Left ventricle myocardium superior (tissue), 1 donor: ENCODE data around the gene BMPR1A. TPM values are rescaled to one million over a fixed set of nuclear protein-coding genes. Genes with fewer than 3 reads are reported as not detected.
A peak's percentile ranks its signal among the peaks of the same experiment; 100 is the strongest.
"Not testable (repeated sequence)": the region's sequence is repeated elsewhere in the genome, so short reads cannot be mapped to it uniquely, and the experiment has no call there.

ENCODE experiments used
- ATAC-seq: fragments of 200-7000 bp; cut with Tn5 transposase; one replicate; pipeline ENCODE4 v1.9.1; 2020; ENCODE audit warnings: mild to moderate bottlenecking, moderate library complexity
- DNase-seq: peaks from one replicate; pipeline ENCODE4 v3.0.0-alpha.2; 2020
- intact Hi-C: fragments of 100-400 bp; cut with micrococcal nuclease; formaldehyde crosslinking; loops from one replicate; pipeline ENCODE4 v1.11.0; 2022
- total RNA-seq: library from RNA; stranded (reverse); fragmentation: NEBNext Ultra II Directional; extraction: Animal tissue kit (Norgen Biotek cat#: 25700); gene quantifications from one replicate; pipeline ENCODE4 v1.2.1, GENCODE V29; 2021
- donor health status: DM: no; HTN: yes; CAD: no; lungs with severe emphysema.

Gene BMPR1A
- total RNA-seq, 1 donor from 2014 or later: 48.4 TPM

DNA sequence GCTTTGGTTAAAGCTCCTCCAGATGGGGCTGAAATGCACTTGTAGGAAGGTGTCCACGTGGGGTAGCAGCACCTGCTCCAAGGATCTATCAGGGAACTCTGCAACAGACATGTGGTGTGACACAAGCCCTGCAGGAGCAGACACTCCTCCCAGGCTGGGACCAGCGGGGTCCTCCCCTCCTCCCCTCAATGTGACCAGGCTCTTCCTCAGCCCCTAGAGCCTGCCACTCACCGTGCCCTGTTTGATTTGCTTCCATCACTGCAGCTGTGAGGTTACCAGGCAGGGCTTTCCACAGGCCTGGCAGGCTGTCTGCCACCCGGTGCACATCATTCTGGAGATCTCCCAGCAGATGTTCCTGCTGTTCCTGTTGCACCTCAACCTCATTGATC, 187.6 kb downstream of the BMPR1A start:
- DNase-seq (no peak), ATAC-seq (no peak)
- intact Hi-C loops: no loop called here

DNA sequence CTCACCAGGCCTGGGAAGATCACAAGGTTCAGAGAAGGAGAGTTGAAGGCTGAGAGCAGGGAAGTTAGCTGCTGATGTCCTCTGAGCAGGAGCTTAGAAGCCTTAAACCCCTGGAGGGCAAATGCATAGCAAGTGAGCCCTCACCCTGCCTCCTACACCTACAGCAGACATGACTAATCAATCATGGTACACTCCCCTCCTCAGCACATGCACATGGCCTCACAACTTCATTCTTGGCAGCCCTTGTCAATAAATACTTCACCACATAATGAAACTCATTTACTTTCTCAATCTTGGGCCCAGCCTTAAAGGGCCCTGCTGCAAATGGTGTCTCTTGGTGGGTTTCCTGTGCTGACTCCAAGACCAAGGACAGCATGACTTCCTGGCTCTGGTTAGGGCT, 188.1 kb downstream of the BMPR1A start:
- intact Hi-C loops: no loop called here
- no peak for ATAC-seq
- no peak for DNase-seq

DNA sequence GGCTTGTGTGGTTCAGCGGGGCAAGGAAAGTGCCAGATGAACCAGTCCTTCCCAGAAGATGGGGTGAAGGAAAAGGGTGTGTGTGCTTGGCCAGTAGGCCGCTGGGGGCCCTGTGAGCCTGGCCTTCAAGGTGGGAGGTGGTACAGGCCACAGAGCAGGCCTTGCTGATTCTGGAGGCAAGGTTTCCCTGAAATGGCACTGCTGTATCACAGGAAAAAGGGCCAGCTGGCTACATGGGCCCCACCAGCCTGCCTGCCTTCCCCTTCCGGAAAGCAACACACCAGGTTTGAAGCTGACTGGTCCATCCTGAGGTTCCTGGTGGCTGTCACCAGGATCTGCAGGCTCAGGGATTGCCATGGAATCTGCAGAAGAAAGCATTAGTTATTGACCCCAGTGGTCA, 188.5 kb downstream of the BMPR1A start:
- DNase-seq (no peak), ATAC-seq (no peak)
- intact Hi-C loops: no loop called here

DNA sequence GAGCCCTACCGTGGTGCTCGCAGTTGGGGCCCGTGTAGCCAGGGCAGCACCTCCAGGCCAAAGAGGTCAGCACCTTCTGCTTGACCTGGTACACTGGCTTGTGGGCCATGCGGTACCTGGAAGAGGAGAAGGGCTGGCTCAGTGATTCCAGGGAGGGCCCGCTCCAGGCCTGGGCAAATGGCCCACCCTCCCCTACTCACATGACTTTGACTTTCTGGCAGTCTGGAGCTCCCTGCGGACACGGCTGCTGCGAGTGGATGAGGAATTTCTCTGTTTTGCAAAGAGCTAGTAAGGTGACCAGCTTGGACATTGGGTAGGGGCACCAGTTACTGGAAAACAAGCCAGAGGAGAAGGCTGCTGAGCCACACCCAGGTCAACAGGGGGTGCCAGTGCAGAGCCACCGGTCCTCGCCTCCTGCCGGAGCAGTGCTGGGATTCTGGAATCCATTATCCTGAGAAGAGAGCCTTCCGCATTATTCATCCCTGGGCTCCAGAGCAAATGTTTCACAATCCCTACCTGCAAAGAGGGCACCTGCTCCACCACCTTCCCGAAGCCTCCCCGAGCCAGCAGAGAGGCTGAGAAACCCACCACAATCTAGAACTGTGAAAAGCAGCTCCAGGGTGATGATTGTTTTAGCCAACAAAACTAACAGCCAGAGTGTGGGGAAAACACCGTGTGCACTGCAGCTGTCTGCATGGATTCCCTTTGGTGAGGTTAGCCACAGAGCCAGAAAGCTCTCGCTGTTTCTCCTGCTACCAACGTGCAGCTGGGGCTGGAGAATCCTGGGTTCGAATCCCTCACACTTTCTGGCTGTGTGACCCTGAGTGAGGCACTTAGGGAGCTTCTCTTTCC, 189.2 kb downstream of the BMPR1A start:
- intact Hi-C loops: no loop called here
- ATAC-seq (peak; percentile 36), DNase-seq (peak; percentile 60)

DNA sequence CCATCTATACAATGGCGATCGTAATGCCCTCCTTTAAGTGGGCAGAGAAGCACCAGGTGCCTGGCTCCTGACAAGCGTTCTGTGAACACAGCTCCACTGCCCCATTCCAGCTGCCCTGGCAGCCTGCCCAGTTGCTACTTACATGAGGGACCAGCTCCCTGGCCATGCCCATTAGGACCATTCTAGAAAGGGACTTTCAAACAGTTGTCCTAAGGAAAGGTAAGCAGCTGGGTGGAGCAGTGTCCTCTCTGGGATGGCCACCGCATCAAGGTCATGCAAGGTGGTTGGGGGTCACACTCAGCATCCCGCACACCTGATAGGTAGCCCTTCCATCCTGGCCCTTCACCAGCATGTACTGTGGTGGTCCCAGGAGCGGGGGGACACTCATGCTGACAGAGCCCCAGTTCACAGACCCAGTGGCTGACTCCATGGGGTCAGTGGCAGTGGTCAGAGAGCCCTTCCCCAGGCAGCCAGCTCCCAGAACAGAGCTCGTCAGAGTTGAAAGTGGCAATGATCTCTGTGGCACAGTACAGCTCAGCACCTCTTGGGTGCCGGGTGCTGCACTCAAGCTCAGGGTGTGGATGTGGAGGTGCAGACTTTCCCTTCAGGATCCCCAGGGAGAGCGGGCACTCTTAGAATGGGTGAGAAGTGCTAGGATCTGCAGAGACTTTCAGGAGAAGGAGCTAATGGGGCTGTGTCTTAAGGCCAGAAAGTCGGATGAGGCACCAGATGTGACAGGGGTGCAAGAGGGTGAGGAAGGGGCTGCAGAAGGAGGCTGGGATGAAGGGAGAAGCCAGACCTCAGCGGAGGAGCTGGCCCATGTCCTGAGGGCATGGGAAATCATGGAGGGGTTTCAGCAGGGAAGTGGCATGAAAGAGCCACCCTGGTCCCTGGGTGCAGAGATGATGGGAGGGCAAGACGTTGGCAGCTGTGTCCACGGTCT, 190.1 kb downstream of the BMPR1A start:
- DNase-seq: peak; percentile 82
- ATAC-seq: peak; percentile 48
- intact Hi-C loops: no loop called here

DNA sequence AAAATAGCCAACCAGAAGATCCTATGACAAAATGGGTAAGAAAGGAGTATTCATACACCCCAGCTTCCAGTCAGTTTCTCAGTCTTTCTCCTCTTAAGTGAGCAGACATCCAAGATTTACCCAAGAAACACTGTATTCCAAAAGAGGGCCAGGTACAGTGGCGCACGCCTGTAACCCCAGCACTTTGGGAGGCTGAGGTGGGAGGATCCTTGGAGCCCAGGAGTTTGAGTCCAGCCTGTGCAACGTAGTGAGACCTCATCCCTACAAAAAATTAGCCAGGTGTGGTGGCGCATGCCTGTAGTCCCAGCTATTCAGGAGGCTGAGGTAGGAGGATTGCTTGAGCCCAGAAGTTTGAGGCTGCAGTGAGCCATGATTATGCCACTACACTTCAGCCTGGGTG, 191.4 kb downstream of the BMPR1A start:
- intact Hi-C loops, ATAC-seq, DNase-seq: not testable (repeated sequence)

DNA sequence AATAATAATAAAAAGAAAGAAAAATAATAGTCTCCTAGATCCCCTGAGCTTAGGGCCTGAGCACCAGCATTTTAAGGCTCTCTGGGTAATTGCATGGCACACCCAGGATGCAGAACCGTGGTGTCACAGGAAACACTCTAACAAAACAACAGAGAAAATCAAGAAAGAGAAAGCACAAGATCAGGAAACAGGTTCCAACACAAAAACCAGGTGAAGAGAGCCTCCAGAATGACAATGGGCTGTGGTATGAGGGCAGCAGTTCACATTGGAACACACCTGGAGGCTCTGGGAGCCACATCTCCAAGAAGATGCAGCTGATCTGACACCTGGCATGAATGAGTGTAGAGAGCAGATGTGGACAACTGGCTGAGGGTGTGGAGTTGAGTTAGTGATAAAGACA, 193.9 kb downstream of the BMPR1A start:
- DNase-seq: no peak
- intact Hi-C loops: no loop called here
- no peak for ATAC-seq

DNA sequence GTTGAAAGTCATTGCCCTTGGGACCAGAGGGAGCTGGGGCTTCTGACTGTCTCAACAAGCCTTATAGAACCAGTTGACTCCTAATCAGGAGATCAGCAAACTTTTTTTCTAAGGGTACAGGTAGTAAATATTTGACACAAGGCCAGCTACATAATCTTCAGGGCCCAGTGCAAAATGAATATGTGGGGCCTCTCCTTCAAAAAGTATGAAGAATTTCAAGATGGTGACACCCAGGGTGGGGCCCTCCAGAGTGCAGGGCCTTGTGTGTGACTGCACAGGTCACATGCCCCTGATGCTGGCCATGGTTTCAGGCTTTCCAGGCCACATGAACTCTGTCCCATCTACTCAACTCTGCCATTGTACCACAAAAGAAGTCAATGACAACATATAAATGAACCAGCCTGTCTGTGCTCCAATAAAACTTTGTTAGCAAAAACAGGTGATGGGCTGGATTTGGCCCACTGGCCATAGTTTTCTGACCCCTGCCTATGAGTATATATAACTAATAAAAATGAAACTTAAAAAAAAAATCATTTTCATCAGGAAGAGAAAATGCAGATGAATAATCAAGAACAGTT, 194.9 kb downstream of the BMPR1A start:
- no peak for ATAC-seq
- no peak for DNase-seq

DNA sequence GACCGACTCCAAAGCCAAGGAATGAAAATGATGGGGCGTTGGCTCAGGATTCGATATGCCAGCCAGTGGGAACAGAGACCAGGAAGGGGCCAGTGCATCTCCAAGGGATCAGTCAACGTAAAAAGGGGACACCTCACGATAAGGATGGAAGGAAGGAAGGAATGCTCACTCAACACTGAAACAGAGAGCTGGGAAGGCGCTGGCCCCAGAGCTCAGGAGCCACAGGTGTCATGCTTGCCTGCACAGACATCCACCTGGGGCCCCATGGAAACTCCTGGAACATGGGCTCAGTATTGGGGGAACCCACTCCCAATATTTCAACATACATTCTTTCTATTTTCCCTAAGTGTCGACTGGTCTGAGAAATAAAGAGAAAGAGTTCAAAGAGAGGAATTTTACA, 195.7 kb downstream of the BMPR1A start:
- ATAC-seq (no peak), DNase-seq (no peak)
- intact Hi-C loops: no loop called here

More for the DNA sequence above, 194.9 kb downstream of the BMPR1A start:
- intact Hi-C loops: no loop called here

DNA sequence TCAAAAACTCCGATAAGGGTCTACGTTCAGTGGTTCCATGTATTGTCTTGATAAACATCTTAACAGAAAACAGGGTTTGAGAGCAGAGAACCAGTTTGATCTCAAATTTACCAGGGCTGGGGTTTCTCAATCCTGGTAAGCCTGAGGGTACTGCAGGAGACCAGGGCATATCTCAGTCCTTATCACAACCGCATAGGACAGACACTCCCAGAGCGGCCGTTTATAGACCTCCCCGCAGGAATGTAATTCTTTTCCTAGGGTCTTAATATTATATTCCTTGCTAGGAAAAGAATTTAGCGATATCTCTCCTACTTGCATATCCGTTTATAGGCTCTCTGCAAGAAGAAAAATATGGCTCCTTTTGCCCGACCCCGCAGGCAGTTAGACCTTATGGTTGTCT, 196.3 kb downstream of the BMPR1A start:
- not testable (repeated sequence) for DNase-seq

DNA sequence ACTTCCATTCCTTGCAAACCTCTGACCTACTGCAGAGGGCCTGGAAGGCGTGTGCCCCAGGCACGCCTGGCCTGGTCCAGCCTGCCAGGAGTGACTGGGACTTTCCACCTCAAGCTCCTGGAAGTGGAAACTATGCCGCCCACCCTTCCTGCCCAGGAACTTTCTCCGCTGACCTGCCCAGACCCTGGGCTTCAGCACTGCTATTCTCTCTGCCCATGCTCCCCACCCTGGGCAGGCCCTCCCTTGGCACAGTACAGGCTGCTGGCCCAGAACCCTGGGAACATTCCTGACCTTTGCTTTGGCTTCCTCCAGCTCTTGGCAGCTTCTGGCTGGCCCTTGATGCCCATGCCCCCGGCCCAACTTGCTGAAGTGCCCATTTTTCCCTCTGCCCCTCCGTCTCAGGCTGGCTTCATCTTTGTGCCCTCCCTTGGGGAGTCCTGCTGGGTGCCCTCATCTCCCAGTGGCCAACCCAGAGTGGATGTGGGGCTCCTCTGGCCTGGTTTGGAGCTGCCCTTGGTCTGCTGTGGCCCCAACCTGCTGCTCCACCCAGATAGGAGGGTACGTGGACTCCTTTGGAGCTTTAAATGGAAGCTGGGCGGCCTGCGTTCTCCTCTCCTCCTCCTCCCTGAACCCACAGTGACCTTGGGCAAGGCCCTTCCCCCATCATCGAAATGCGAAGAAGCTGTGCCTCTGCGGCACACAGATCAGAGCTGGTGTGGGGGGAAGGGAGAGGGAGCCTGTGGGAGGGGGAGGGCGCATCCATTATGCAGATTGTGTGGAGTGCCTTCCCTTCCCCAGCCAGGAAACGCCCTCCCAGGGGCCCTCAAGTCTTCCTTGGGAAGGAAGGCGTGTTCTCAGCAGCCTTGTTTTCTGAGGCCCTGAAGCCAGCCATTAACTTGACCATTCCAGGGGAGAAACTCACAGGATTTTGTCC, 197.6 kb downstream of the BMPR1A start:
- intact Hi-C loops: no loop called here
- DNase-seq: peak; percentile 70
- peak; percentile 74 for ATAC-seq

More for the DNA sequence above, 196.3 kb downstream of the BMPR1A start:
- intact Hi-C loops, ATAC-seq: not testable (repeated sequence)

DNA sequence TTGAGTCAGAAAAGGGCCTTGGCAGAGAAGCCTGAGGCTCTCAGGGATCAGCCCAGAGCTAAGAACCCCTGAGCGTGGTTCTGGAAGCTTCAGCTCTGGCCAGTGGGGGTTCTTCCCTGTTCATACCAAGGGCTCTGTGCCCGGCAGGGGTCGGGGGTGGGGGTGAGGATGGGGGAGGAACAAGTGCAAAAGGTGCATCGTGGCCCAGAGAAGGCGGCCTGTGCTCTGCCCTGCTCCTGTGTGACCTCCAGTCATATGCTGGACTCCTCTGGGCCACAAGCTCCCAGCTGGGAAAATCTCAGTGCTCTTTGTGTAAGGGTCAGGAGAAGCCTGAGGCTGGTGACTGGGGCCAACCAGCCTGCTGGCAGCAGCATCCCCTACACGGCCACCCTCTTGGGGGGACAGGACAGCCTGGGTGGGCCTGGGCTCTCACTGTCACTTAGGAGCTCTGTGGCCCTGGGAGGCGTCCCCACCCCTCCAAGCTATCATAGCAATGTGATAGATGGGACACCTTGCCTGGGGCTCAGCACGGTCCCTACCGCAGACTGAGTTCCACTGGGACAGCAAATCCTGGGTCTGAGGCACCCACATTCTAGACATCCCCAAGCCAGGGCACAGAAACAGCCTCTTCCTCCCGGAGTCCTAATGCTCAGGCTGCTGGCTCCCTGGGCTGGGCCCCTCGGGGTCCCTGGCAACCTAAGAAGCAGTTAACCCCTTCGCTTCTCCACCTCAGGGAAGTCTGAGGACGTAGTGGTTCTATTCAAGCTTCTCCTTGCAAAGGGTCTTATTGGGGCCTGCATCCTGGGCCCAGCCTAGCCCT, 198.5 kb downstream of the BMPR1A start:
- no peak for ATAC-seq
- intact Hi-C loops: no loop called here
- no peak for DNase-seq

DNA sequence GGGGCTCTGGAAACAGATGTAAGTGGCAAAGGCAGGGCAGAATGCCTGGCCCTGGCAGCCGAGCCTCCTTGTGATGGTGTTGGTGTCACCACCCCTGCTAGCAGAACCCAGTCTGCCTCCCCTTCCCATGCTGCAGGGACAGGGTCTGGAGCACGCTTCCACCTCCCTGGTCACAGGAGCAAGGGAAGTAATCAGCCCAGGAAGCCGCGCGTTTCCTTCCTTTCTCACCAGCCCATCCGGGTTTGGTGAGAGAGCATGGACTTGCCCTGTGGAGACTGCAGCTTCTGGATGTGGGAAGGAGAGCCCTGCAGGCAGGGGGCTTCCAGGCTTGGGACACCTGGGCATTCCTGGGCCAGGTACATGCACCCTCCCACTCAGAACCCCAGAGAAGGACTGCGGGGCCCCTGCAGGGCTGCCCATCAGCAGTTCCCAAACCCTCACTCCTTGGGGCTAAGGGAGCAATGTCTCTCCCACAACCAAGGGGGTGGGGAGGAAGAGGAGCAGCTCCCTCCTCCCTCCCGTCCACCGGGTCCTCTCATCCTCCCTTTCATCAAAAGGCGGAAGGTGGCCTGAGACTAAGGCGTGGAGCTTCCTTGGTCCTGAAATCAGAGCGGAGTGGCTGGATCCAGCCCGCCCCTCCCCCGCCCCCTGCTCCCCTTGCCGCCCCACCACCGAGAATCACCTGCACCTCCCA, 199.2 kb downstream of the BMPR1A start:
- DNase-seq (peak; percentile 43), ATAC-seq (peak; percentile 3)
- intact Hi-C loops: no loop called here

DNA sequence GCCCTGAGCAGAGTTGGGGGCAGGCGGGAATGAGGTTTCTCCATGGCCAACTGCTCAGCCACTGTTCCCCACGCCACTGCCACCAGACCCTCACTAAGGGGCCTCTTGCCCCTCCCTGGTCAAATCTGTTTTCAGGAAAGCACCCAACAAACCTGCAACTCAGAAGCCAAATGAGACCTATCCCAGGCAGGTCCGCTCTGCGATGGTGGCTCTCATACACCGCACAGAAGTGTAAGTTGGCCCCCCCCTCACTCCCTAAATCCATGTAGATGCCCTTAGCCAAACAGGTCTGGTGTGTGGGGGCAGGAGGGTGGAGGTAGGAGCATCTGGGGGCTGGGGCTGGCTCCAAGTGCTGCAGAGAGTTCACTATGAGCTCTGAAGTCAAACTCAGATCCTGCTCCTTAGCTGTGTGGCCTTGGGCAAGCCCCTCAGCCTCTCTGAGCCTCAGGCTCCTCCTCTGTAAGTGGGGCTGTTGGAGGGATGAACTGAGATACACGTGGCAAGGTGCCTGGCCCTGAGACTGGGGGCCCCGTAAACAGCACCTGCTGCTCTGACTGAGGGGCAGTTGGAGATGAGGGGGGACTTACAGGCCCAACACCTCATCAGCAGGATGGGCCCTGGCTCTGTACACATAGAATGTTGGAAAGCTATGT, 199.9 kb downstream of the BMPR1A start:
- DNase-seq: no peak
- no peak for ATAC-seq
- intact Hi-C loops: no loop called here

DNA sequence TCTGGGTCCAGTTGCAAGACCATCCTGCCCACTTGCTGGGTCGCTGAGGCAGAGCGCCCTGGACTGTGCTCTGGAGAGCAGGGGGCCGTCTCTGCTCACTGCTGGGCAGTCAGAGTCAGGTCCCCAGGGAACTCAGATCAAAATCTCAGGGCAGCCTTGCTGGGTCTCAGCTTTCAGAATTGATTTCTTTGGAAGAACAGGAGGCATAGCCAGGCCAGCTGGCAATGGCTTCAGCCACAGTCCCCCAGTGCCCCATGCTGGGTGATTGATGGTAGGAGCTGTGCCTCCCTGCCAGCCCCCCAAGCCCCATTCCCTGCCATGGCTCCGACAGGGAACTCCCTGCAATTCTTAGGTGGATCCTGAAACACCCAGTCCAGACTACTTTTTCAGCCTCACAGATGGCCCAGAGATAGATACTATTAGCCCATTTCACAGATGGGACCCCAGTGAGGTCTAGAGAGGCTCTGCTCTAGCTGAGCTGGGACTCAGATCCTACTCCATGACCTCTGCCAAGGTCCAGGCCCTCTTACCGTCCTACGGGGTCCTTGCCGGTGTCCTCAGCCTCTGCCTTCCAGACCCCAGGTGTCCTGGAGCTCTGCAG, 200.5 kb downstream of the BMPR1A start:
- intact Hi-C loops: no loop called here
- ATAC-seq (no peak), DNase-seq (no peak)

DNA sequence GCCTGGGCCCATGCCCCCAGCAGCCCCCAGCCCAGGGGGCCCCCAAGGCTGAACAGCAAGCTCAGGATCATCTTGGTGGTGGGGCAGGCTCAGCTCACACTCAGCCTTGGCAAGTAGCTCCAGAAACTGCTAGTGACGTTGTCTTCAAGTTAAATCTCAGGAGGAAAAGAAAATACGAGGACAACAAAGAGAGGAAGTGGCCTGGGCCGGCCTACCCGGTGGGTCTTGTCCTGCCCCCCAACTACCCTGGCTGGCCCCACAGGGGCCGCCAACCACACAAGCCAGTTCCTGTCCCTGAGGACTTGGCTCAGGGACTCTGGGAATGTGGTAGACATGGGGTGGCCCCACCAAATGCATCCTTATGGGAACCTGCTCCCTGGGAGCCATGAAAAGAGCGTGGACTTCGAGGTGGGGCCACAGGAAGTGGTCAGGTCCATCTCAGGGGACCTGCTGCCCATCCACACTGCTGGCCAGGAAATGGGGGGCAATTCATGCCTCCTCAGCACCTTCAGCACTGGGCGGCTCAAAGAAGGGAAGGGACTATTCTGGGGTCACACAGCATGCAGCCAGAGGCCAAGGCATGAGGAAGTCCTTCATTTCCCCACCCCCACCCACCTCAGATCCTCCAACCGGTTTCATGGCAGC, 201.2 kb downstream of the BMPR1A start, which contains the start of gene MMRN2:
Gene MMRN2, minus strand, starts transcription at position 145 of the 645 bp plus-strand sequence. Its CDS starts 74 bp downstream, at position 71.
- DNase-seq: peak; percentile 48
- peak; percentile 5 for ATAC-seq
- intact Hi-C loops: no loop called here
